K562 (cell line): ENCODE measurements around the gene DAZAP1. TPM values are rescaled to one million over a fixed set of nuclear protein-coding genes. Genes with fewer than 3 reads are reported as not detected.
A peak's percentile ranks its signal among the peaks of the same experiment; 100 is the strongest.

ENCODE experiments used
- CREB1 ChIP-seq, 2 experiments: sonication (generic) in 1 of 2; formaldehyde crosslinking in 1 of 2; IDR thresholded peaks; 2 replicates each; pipeline versions ENCODE4 v1.6.1 to v1.8.0; 2012 to 2022; ENCODE audit warnings: inconsistent platforms in 1 of 2, mild to moderate bottlenecking in 1 of 2, missing genetic modification reagents in 1 of 2, moderate library complexity in 1 of 2
- FOS ChIP-seq: IDR thresholded peaks from 3 replicates; pipeline ENCODE4 v1.6.1; 2011; ENCODE audit not compliant: insufficient read length; ENCODE audit errors: extremely low read depth
- GTF2A2 ChIP-seq: IDR thresholded peaks from 2 replicates; pipeline ENCODE4 v1.6.1; 2016; ENCODE audit warnings: mild to moderate bottlenecking, missing genetic modification characterization, missing compliant biosample characterization
- HMGN3 ChIP-seq: IDR thresholded peaks from 2 replicates; pipeline ENCODE4 v1.6.1; 2011; ENCODE audit warnings: borderline replicate concordance, low read depth, mild to moderate bottlenecking, mixed read lengths, low read length; ENCODE audit not compliant: insufficient read length; ENCODE audit errors: extremely low read depth
- RFX5 ChIP-seq: IDR thresholded peaks from 2 replicates; pipeline ENCODE4 v1.6.1; 2011; ENCODE audit warnings: low read depth, mild to moderate bottlenecking, improper control_type of control experiment, low read length
- UBTF ChIP-seq, 2 experiments: IDR thresholded peaks; 2 replicates each; pipeline ENCODE4 v1.6.1; 2012; ENCODE audit warnings: improper control_type of control experiment in 2 of 2, low read depth in 2 of 2, low read length in 2 of 2, borderline replicate concordance in 1 of 2
- ZNF766 ChIP-seq: fragments of 200-800 bp; sonication (Bioruptor generic); conservative IDR thresholded peaks from 2 replicates; pipeline ENCODE4 v1.6.1; 2016; ENCODE audit warnings: missing genetic modification characterization, missing compliant biosample characterization
- polyA plus RNA-seq, 8 experiments: library from polyadenylated mRNA; depleted of rRNA in 4 of 8; stranded (reverse) in 5 of 8; unstranded in 3 of 8; fragments of >200 nt; fragmentation: Nextera tagmentation in 2 of 8; fragmentation: Illumina TruSeq in 1 of 8; extraction: Ambion mirVana in 2 of 8; extraction: Trizol in 1 of 8; gene quantifications; 2 replicates each; pipeline versions ENCODE4 v1.2.1 to v1.2.3, GENCODE V29; 2011 to 2014; ENCODE audit warnings: inconsistent platforms in 1 of 8, missing spikeins in 1 of 8
- total RNA-seq, 7 experiments: library from RNA; depleted of rRNA in 6 of 7; stranded (reverse); fragments of >200 nt in 6 of 7; fragmentation: Illumina TruSeq in 2 of 7; extraction: Trizol in 2 of 7; gene quantifications; 2 replicates each; pipeline versions ENCODE4 v1.2.1 to v1.2.3, GENCODE V29; 2011 to 2021; ENCODE audit warnings: low replicate concordance in 1 of 7
- TF ChIP-seq, protein P1 (sequence below): fragments of 200-800 bp; sonication (Bioruptor generic); IDR thresholded peaks from 2 replicates; pipeline ENCODE4 v1.6.1; 2017; ENCODE audit warnings: missing genetic modification characterization, missing compliant biosample characterization
- TF ChIP-seq, protein P2 (sequence below): fragments of 450-650 bp; IDR thresholded peaks from 2 replicates; pipeline ENCODE4 v1.6.1; 2016; ENCODE audit warnings: mild to moderate bottlenecking, moderate library complexity

DAZAP1 gene
- total and polyA plus RNA-seq, 9 of the 15 experiments (the other 6 are each of a cell fraction or from before 2014, with no cell fraction given), result 10.8 to 289 (median 142) TPM

- TF ChIP-seq, protein P1, sequence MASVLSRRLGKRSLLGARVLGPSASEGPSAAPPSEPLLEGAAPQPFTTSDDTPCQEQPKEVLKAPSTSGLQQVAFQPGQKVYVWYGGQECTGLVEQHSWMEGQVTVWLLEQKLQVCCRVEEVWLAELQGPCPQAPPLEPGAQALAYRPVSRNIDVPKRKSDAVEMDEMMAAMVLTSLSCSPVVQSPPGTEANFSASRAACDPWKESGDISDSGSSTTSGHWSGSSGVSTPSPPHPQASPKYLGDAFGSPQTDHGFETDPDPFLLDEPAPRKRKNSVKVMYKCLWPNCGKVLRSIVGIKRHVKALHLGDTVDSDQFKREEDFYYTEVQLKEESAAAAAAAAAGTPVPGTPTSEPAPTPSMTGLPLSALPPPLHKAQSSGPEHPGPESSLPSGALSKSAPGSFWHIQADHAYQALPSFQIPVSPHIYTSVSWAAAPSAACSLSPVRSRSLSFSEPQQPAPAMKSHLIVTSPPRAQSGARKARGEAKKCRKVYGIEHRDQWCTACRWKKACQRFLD (CRISPR knock-in tag), result 0 out of 2 replicates have a peak, but pooled peaks have one; percentile 52
- TF ChIP-seq ZNF766 (0 out of 2 replicates have a peak, but pooled peaks have one; percentile 25), FOS (no peak), UBTF (IDR thresholded peaks at IDR 0.05; ENCODE audit: borderline replicate concordance in 1 of 2, low read depth in 2 of 2, low read length in 2 of 2) (0 out of 4 replicates have a peak, but pooled peaks have one; percentile 55 to 56), RFX5 (no peak), HMGN3 (peak; percentile 4), CREB1 (IDR thresholded peaks at IDR 0.05) (no peak), CREB1 (CRISPR knock-in tag; IDR thresholded peaks at IDR 0.05) (no peak), GTF2A2 (tag) (no peak)
- TF ChIP-seq, protein P2, sequence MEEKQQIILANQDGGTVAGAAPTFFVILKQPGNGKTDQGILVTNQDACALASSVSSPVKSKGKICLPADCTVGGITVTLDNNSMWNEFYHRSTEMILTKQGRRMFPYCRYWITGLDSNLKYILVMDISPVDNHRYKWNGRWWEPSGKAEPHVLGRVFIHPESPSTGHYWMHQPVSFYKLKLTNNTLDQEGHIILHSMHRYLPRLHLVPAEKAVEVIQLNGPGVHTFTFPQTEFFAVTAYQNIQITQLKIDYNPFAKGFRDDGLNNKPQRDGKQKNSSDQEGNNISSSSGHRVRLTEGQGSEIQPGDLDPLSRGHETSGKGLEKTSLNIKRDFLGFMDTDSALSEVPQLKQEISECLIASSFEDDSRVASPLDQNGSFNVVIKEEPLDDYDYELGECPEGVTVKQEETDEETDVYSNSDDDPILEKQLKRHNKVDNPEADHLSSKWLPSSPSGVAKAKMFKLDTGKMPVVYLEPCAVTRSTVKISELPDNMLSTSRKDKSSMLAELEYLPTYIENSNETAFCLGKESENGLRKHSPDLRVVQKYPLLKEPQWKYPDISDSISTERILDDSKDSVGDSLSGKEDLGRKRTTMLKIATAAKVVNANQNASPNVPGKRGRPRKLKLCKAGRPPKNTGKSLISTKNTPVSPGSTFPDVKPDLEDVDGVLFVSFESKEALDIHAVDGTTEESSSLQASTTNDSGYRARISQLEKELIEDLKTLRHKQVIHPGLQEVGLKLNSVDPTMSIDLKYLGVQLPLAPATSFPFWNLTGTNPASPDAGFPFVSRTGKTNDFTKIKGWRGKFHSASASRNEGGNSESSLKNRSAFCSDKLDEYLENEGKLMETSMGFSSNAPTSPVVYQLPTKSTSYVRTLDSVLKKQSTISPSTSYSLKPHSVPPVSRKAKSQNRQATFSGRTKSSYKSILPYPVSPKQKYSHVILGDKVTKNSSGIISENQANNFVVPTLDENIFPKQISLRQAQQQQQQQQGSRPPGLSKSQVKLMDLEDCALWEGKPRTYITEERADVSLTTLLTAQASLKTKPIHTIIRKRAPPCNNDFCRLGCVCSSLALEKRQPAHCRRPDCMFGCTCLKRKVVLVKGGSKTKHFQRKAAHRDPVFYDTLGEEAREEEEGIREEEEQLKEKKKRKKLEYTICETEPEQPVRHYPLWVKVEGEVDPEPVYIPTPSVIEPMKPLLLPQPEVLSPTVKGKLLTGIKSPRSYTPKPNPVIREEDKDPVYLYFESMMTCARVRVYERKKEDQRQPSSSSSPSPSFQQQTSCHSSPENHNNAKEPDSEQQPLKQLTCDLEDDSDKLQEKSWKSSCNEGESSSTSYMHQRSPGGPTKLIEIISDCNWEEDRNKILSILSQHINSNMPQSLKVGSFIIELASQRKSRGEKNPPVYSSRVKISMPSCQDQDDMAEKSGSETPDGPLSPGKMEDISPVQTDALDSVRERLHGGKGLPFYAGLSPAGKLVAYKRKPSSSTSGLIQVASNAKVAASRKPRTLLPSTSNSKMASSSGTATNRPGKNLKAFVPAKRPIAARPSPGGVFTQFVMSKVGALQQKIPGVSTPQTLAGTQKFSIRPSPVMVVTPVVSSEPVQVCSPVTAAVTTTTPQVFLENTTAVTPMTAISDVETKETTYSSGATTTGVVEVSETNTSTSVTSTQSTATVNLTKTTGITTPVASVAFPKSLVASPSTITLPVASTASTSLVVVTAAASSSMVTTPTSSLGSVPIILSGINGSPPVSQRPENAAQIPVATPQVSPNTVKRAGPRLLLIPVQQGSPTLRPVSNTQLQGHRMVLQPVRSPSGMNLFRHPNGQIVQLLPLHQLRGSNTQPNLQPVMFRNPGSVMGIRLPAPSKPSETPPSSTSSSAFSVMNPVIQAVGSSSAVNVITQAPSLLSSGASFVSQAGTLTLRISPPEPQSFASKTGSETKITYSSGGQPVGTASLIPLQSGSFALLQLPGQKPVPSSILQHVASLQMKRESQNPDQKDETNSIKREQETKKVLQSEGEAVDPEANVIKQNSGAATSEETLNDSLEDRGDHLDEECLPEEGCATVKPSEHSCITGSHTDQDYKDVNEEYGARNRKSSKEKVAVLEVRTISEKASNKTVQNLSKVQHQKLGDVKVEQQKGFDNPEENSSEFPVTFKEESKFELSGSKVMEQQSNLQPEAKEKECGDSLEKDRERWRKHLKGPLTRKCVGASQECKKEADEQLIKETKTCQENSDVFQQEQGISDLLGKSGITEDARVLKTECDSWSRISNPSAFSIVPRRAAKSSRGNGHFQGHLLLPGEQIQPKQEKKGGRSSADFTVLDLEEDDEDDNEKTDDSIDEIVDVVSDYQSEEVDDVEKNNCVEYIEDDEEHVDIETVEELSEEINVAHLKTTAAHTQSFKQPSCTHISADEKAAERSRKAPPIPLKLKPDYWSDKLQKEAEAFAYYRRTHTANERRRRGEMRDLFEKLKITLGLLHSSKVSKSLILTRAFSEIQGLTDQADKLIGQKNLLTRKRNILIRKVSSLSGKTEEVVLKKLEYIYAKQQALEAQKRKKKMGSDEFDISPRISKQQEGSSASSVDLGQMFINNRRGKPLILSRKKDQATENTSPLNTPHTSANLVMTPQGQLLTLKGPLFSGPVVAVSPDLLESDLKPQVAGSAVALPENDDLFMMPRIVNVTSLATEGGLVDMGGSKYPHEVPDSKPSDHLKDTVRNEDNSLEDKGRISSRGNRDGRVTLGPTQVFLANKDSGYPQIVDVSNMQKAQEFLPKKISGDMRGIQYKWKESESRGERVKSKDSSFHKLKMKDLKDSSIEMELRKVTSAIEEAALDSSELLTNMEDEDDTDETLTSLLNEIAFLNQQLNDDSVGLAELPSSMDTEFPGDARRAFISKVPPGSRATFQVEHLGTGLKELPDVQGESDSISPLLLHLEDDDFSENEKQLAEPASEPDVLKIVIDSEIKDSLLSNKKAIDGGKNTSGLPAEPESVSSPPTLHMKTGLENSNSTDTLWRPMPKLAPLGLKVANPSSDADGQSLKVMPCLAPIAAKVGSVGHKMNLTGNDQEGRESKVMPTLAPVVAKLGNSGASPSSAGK, result peak; percentile 69
Observed at GRCh38 chr19:1408300-1409203, 1.2 kb downstream of the DAZAP1 start (continued).
